NCI-H526 treated with DMSO at 0.1 percent for 48 hours (cell line): Measurements from ENCODE around the gene TM4SF20.
A peak's percentile ranks its signal among the peaks of the same experiment; 100 is the strongest.

Experiments used
- DNase-seq: peaks from one replicate; lab custom pipeline; 2025; lab: John Stamatoyannopoulos, UW

Gene TM4SF20

DNA sequence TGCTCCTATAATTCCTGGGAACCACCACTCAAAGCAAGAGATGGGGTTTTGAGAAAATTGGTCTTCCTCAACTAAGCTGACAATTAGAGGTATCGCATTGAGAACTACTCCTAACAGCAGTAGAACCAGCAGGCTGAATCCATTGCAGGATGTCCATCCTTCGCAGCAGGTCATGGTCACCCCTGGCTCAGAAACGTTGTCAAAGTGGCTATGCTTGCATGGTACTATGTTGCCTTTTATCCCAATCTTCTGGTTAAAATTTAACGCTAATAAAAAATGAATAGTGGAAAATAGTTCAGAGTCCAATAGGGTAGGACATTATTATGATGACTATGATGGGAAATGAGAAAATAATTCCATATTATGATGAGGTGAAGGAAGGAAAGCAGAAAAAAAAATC lies at the start of gene TM4SF20:
TM4SF20 (minus strand) TSS at position 212 of the 400 bp plus-strand sequence; CDS start at position 174, 38 bp downstream.
- DNase-seq, result no peak

DNA sequence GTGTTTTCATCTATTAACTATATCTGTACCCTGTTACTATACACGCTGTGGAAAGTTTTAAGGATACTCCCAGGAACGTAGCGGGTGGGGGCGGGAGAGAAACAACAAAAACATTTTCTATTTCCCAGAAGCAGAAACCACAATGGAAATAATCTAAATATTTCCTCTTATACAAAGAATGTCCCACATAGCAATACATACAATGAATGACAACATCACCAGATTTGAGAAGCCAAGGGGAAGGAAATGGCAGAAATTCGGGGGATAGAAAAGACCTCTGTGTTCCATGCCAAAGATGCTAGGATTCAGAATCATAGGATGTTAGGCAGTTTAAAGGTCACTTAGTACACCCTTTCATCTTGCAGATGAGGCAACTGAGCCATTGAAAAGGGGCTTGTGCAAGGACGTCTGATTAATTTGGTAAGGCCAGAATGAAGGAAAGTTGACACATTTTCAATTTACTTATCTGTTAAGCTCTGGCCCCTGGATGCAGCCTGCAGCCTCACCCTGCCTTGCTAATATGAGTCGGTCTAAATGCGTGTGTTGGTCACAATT lies 49.7 kb upstream of the TM4SF20 start:
- no peak for DNase-seq

GRCh38 chr2:227423656-227424499 lies 44.8 kb upstream of the TM4SF20 start:
- DNase-seq, result no peak

DNA sequence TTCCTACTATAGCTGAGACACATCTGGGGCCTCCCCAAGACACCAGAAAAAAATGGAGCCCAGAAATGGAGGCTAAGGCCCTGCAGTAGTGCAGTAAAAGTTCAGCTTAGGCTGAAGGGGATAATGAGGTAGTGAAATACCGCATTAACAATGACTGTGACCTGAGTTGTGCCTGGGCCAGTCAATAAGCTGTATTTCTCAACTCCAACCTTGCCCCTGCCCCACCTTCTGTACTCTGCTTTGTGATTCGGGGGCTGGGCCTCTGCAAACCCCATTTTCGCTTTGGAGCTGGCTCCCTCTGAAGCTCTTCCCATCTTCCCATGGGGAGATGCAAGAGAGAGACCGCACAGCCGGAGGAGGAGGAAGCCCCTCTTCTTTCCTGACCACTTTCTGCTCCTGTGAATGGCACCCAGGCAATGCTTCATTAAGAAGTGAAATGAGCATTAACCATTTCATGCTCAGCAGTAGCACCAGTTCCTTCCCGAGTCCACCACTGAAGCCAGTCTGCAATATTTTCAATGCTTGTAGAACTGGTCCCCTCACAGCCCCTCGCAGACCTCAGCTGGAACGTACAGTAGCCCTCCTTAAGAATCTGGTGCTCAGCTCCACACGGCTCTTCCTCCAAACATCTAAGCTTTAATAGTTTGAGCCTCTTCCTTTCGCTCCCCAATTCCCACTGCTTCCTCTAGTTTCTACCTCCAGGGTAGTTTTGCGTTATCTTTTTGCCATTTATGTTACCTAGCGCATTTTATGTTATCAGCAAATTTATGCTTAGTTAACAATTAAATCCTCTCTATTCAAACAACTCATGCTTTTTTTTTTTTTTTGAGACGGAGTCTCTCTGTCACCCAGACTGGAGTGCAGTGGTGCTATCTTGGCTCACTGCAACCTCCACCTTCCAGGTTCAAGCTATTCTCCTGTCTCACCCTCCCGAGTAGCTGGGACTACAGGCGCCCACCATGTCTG lies 41.3 kb upstream of the TM4SF20 start:
- DNase-seq, result no peak

- DNase-seq, result no peak
These were observed 37.6 kb upstream of the TM4SF20 start for GRCh38 chr2:227416701-227417100.

DNA sequence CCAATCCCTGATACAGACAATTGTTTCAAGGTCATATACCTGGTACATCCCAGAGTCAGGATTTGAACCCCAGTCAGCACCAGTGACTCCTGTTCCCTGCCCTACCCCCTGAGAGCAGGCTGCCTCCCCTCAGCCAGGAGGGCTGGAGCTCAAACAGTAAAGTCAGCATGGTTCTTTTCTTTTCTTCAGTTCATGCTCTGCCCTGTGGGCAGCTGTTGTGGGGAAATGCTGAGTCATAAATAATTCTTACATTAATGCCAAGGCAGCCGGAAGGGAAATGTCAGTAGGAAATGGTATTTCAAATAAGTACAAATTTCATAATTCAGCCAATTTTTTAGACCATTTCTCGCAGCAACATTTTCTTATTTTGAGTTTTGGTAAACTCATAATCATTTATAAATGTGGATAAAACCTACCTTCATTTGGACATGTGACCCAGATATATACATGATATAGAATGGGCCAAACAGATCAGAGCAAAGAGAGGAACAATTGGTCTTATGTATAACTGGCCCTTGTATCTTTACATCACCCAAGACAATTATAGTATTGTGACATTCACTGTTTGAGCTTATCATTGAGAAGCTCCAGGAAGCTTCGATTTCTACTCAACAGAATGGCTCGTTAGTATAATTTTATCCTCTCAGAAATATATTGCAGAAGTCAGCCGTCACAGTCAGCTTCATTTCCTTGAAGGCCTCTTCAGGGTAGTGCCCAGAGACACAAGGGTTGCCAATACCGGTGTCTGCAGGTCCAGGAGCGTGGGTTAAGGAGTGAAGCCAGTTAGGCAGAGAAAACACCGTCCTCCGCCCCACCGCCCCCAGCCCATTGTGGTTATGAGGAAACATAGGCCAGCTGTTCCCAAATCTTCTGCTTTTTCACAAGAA lies 36.7 kb upstream of the TM4SF20 start:
- no peak for DNase-seq

GRCh38 chr2:227414846-227415245 lies 35.7 kb upstream of the TM4SF20 start:
- DNase-seq, result no peak

GRCh38 chr2:227413371-227413770 lies 34.3 kb upstream of the TM4SF20 start:
- DNase-seq, result no peak

- no peak for DNase-seq
These were observed 33.8 kb upstream of the TM4SF20 start for GRCh38 chr2:227412877-227413276.

DNA sequence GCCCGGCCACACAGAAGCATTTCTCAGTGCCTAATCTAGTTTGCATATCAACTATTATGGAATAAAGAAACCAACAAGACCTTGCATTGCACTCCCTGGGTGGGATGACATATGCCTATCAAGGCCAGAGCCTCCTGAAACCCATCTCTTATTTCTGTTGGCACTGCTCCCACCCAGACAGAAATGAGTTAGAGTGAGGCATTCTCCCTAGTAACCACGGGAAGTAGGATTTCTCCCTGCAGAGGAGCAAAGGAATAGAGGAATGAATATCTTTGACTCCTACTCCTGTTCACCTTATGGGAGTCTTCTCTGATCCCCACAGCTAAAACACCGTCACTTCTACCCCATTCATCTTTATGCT lies 32.9 kb upstream of the TM4SF20 start:
- no peak for DNase-seq

GRCh38 chr2:227411320-227411989 lies 32.3 kb upstream of the TM4SF20 start:
- no peak for DNase-seq

DNA sequence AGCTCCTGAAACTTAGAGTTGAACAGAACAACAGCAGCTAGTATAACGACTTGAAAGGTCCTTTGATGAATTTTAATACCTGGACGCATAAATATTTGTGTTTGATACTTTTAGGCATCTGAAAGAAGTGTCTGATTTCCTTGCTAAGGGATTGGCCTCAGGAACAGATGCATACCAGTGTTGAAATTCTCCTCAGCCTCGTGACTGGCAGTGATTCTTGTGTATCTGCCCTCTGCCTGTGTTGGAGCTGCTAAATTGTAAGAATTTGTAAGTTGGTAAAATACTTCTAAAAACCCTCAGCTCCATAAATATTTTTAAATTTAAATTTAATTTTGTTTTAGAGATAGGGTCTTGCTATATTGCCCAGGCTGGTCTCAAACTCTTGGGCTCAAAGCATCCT lies 31.1 kb upstream of the TM4SF20 start:
- no peak for DNase-seq

GRCh38 chr2:227407591-227408151 lies 28.6 kb upstream of the TM4SF20 start:
- DNase-seq, result no peak

DNA sequence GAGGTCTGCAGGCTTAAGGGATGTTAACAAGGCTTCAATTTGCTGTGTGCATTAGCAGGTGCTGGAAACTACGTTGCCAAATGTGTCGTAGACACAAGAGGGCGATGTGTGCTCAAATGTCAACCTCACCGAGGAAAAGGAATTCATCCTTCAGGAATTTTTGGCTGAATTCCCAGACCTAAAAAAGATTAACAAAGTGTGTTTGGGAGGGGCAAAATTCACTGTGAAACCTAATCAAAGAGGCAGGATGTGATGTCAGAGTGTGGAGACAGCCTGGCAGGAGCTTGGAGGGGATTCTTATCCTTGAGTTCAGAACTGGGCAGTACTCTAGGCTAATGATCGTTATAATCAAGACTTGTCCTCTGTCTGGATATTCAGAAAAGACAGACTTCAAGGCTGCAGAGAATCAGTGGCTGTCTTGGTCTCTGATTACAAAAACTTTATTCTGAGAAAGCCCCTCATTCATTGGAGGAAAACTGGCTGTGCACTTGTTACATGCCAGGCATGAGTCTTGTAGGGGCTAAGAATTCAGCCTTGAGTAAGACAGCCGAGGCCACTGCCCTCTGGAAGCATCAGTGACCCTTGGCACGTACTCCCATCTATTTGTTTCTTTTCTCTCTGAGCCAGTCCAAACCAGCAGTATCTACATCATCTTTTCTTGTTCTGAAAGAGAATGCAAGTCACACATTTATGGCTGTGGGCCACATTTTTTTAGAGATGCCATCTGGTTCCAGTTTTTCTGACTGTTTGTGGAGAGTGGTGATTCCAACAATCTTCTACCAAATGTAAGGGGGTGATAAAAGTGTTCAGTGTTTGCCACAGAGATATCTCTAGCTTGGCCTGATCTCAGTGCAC lies 27.3 kb upstream of the TM4SF20 start:
- DNase-seq, result peak; percentile 30

- no peak for DNase-seq
These were observed 25.6 kb upstream of the TM4SF20 start for GRCh38 chr2:227404585-227405271.

GRCh38 chr2:227402959-227403358 lies 23.9 kb upstream of the TM4SF20 start:
- DNase-seq, result no peak

- no peak for DNase-seq
These were observed 23.2 kb upstream of the TM4SF20 start for GRCh38 chr2:227402321-227402720.

GRCh38 chr2:227401550-227401949 lies 22.4 kb upstream of the TM4SF20 start:
- no peak for DNase-seq
